HFF-Myc (cell line): ENCODE results near the gene BCAS2.

Source experiments
- DNase-seq: peaks from one replicate; pipeline ENCODE4 v3.0.0-alpha.2; 2011; ENCODE audit warnings: low read depth; ENCODE audit errors: extremely low read depth
- H3K4me3 ChIP-seq: replicated peaks from 2 replicates; pipeline ENCODE4 v1.5.1; 2011; ENCODE audit warnings: low read depth, mild to moderate bottlenecking, control low read depth, low read length
- CTCF ChIP-seq: IDR thresholded peaks from 2 replicates; pipeline ENCODE4 v1.5.1; 2012; ENCODE audit warnings: mild to moderate bottlenecking, low read depth, low read length, control low read depth; ENCODE audit errors: missing control alignments

Gene BCAS2

DNA sequence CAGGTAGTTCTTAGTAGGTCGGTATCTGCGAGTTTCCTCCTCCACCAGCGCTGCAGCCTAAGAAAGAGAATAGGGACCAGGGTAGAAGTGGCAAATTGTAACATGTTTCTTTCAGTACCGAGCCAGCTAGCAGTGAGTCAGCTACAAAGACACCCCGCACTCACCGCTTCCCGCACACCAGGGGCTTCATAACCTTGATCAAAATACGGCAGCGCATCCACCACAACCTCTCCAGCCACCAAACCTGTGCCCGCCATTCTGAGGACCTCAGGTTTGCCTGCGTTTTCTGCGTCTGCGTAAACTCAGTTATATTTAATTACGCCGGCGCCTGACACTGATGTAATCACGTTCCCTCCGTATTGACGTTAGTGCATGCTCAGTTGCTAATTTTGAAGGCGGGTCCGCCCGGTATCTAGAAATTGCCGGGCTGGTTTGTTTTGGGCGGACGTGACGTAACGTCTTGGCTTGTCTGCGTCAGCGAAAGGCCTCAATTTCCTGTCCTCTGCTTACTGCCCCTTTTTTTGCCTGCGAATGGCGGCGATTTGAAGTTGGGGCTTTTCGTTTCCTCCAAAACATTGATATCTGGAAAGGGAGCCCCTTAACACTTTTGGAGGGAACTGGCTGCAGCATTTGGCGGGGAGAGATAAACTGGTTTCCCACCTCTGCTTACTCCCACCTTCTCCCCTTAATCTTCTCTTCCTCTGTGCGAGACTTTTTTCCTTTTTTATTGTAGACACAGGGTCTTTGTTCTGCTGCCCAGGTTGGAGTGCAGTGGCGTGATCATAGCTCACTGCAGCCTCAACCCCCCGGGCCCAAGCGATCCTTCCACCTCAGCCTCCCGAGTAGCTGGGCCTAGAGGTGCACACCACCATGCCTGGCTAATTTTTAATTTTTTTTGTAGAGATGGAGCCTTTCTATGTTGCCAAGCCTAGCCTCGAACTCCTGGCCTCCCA, at the start of gene BCAS2:
Gene BCAS2 (minus strand): TSS at position 281 of the 953 bp plus-strand sequence. CDS start 24 bp downstream, at position 257.
- H3K4me3 ChIP-seq = peak within 1 kb of the TSS; percentile 66
- TF ChIP-seq CTCF = no peak
- DNase-seq = peak; percentile 96

DNA sequence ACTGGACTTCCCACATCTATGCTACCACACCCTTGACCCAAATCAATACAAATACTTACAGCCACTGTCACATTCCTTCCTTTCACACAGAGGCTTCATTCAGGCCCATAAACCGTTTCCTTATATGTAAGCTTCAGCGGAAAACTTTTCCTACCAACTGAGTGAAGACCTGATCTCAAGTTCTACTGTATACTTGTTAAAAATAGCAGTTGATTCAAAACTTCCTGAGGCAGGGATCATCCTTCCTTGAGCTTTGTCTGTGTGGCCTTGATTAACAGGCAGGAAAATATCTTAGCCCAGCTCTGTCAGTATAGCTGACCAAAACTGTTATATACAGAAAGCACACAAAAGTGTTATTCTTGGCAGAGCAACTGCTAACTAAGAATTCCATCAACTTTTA, 45.7 kb upstream of the BCAS2 start:
- no peak for TF ChIP-seq CTCF
- no peak overlapping the region for H3K4me3 ChIP-seq
- DNase-seq = no peak

DNA sequence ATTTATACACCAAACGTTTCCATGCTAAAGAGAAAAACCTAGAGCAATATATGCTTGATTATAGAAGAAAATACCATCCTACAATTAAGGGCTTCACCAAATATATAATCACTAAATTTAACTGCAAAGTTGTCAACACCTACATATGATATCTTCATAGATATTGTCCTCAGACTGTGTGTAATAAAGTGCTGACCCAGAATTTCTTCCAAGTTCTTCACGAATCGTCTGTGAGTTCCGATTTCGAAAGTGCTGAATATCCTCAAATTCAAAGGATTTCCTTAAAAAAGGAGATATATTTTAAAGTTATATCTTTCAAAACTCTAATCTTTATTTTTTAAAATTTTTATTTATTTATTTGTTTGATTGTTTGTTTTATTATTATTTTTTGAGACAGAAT, 41.9 kb upstream of the BCAS2 start:
- DNase-seq = no peak
- no peak for TF ChIP-seq CTCF
- no peak overlapping the region for H3K4me3 ChIP-seq

GRCh38 chr1:114620419-114620818, 39.0 kb upstream of the BCAS2 start:
- no peak for DNase-seq
- H3K4me3 ChIP-seq = no peak overlapping the region
- no peak for TF ChIP-seq CTCF

GRCh38 chr1:114618606-114619005, 37.2 kb upstream of the BCAS2 start:
- DNase-seq = no peak
- H3K4me3 ChIP-seq = no peak overlapping the region
- no peak for TF ChIP-seq CTCF

- TF ChIP-seq CTCF = no peak
- DNase-seq = peak; percentile 9
- no peak overlapping the region for H3K4me3 ChIP-seq
These were observed 29.3 kb upstream of the BCAS2 start for GRCh38 chr1:114610546-114611245.
